ENCODE measurements around the gene CDC42SE2.

CDC42SE2 gene

DNA sequence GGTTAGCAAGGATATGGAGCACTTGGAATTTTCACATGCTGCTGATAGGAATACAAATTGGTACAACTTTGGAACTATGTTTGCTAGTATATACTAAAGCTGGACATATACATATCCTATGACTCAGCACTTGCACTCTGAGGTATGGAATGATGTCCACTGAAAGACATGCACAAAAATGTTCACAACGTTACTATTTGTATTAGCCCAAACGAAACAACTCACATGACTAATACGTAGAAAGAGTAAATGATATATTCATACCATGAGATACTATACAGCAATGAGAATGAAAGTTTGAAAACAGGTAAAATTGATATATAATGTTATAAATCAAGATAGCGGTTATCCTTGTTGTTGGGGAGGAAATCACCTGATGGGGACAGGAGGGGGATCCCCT is 45.5 kb upstream of the CDC42SE2 start:
- H3K27ac ChIP-seq (replicated peaks) = no peak overlapping the region
- H3K4me3 ChIP-seq (replicated peaks; ENCODE audit: insufficient read depth, low read length) = no peak overlapping the region
- DNase-seq (ENCODE audit: low read depth in 1 of 2, low spot score in 1 of 2) = no peak
- TF ChIP-seq POLR2AphosphoS5 (IDR thresholded peaks at IDR 0.05; ENCODE audit: low read depth) (no peak), REST (IDR thresholded peaks at IDR 0.05; ENCODE audit: insufficient replicate concordance, low read depth) (no peak)
- TF ChIP-seq, protein P1, sequence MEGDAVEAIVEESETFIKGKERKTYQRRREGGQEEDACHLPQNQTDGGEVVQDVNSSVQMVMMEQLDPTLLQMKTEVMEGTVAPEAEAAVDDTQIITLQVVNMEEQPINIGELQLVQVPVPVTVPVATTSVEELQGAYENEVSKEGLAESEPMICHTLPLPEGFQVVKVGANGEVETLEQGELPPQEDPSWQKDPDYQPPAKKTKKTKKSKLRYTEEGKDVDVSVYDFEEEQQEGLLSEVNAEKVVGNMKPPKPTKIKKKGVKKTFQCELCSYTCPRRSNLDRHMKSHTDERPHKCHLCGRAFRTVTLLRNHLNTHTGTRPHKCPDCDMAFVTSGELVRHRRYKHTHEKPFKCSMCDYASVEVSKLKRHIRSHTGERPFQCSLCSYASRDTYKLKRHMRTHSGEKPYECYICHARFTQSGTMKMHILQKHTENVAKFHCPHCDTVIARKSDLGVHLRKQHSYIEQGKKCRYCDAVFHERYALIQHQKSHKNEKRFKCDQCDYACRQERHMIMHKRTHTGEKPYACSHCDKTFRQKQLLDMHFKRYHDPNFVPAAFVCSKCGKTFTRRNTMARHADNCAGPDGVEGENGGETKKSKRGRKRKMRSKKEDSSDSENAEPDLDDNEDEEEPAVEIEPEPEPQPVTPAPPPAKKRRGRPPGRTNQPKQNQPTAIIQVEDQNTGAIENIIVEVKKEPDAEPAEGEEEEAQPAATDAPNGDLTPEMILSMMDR (IDR thresholded peaks at IDR 0.05; ENCODE audit: insufficient read depth, low read length) = no peak
- H3K27me3 ChIP-seq (ENCODE audit: insufficient read depth, poor library complexity, severe bottlenecking) = no peaks in the 10 kb centered on the region

DNA sequence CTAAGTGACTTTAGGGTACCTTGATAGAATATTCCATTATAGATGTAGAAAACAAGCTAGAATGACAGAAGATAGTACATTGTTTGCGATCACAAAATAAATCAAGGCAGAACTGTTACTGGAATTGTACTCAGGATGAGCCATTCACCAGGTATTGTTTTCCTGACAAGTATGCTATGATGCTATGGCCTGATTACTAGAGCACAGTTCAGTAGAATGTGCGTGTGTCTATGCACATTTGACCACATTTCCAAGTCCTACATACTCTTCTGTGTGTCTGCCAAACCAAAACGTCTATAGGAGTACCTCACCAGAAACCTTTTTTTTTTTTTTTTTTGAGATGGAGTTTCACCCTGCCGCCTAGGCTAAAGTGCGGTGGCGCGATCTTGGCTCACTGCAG is 43.3 kb upstream of the CDC42SE2 start:
- no peak overlapping the region for H3K4me3 ChIP-seq (replicated peaks; ENCODE audit: insufficient read depth, low read length)
- no peak overlapping the region for H3K27ac ChIP-seq (replicated peaks)
- DNase-seq (ENCODE audit: low read depth in 1 of 2, low spot score in 1 of 2) = no peak
- TF ChIP-seq, protein P1 (IDR thresholded peaks at IDR 0.05; ENCODE audit: insufficient read depth, low read length) = no peak
- TF ChIP-seq POLR2AphosphoS5 (IDR thresholded peaks at IDR 0.05; ENCODE audit: low read depth) (no peak), SPI1 (IDR thresholded peaks at IDR 0.05; ENCODE audit: borderline replicate concordance, low read depth) (no peak), GABPA (IDR thresholded peaks at IDR 0.05; ENCODE audit: low read depth) (no peak)
- no peaks in the 10 kb centered on the region for H3K27me3 ChIP-seq (ENCODE audit: insufficient read depth, poor library complexity, severe bottlenecking)

DNA sequence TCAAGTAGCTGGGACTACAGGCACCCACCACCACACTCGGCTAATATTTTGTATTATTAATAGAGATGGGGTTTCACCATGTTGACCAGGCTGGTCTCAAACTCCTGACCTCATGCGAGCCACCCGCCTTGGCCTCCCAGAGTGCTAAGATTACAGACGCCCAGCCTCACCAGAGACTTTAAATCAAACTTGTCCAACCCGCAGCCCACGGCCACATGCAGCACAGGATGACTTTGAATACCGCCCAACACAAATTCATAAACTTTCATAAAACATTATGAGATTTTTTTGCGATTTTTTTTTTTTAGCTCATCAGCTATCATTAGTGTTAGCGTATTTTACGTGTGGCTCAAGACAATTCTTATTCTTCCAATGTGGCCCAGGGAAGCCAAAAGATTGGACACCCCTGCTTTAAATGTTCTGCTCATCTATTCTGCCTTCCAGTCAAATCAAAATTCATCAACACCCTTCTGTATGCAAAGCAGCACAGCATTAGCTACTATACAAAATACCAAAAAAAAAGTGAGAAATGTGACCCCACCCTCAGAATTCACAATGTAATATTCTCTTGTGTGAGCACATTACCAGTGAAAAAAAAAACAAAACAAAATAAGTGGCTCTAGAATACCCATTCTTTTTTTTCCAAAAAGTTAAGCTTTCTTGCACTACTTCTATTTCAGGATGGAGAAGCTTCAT is 42.7 kb upstream of the CDC42SE2 start:
- no peak for DNase-seq (ENCODE audit: low read depth in 1 of 2, low spot score in 1 of 2)
- H3K27ac ChIP-seq (replicated peaks) = no peak overlapping the region
- no peak overlapping the region for H3K4me3 ChIP-seq (replicated peaks; ENCODE audit: insufficient read depth, low read length)
- H3K27me3 ChIP-seq (ENCODE audit: insufficient read depth, poor library complexity, severe bottlenecking) = no peaks in the 10 kb centered on the region
- TF ChIP-seq REST (IDR thresholded peaks at IDR 0.05; ENCODE audit: insufficient replicate concordance, low read depth) (no peak), POLR2AphosphoS5 (IDR thresholded peaks at IDR 0.05; ENCODE audit: low read depth) (no peak), SPI1 (IDR thresholded peaks at IDR 0.05; ENCODE audit: borderline replicate concordance, low read depth) (no peak), GABPA (IDR thresholded peaks at IDR 0.05; ENCODE audit: low read depth) (no peak)
- TF ChIP-seq, protein P1 (IDR thresholded peaks at IDR 0.05; ENCODE audit: insufficient read depth, low read length) = no peak

GRCh38 chr5:131221888-131222287 is 42.0 kb upstream of the CDC42SE2 start:
- no peak overlapping the region for H3K4me3 ChIP-seq (replicated peaks; ENCODE audit: insufficient read depth, low read length)
- H3K27ac ChIP-seq (replicated peaks) = no peak overlapping the region
- no peaks in the 10 kb centered on the region for H3K27me3 ChIP-seq (ENCODE audit: insufficient read depth, poor library complexity, severe bottlenecking)
- no peak for TF ChIP-seq REST (IDR thresholded peaks at IDR 0.05; ENCODE audit: insufficient replicate concordance, low read depth)
- TF ChIP-seq POLR2AphosphoS5 (IDR thresholded peaks at IDR 0.05; ENCODE audit: low read depth) = no peak
- no peak for TF ChIP-seq GABPA (IDR thresholded peaks at IDR 0.05; ENCODE audit: low read depth)
- TF ChIP-seq, protein P1 (IDR thresholded peaks at IDR 0.05; ENCODE audit: insufficient read depth, low read length) = no peak
- TF ChIP-seq SPI1 (IDR thresholded peaks at IDR 0.05; ENCODE audit: borderline replicate concordance, low read depth) = no peak
- DNase-seq (ENCODE audit: low read depth in 1 of 2, low spot score in 1 of 2) = no peak
